Neural progenitor cell (in vitro differentiated cells): ENCODE data around the gene MED25. TPM values are rescaled to one million over a fixed set of nuclear protein-coding genes. Genes with fewer than 3 reads are reported as not detected.
A peak's percentile ranks its signal among the peaks of the same experiment; 100 is the strongest.

Source experiments
- DNase-seq: peaks from one replicate; pipeline ENCODE4 v3.0.0-alpha.2; 2016; ENCODE audit warnings: low spot score
- H2AFZ ChIP-seq: fragments of 200-600 bp; sonication (generic); replicated peaks from 2 replicates; pipeline ENCODE4 v1.6.1; 2016; ENCODE audit warnings: antibody characterized with exemption
- H3F3A ChIP-seq: fragments of 200-600 bp; sonication (generic); 2 replicates; pipeline ENCODE4 v1.6.1; 2016; ENCODE audit warnings: antibody characterized with exemption, low read depth
- H3K27ac ChIP-seq: fragments of 200-600 bp; sonication (generic); 2 replicates; pipeline ENCODE4 v1.5.1; 2016; ENCODE audit warnings: mild to moderate bottlenecking
- H3K27me3 ChIP-seq: fragments of 200-600 bp; sonication (generic); 2 replicates; pipeline ENCODE4 v1.6.1; 2016; ENCODE audit warnings: mild to moderate bottlenecking, moderate library complexity
- H3K36me3 ChIP-seq: fragments of 200-600 bp; sonication (generic); 2 replicates; pipeline ENCODE4 v1.5.1; 2016
- H3K4me1 ChIP-seq: fragments of 200-600 bp; sonication (generic); 2 replicates; pipeline ENCODE4 v1.6.1; 2016; ENCODE audit warnings: mixed run types
- H3K4me2 ChIP-seq: fragments of 200-600 bp; sonication (generic); 2 replicates; pipeline ENCODE4 v1.6.1; 2016
- H3K4me3 ChIP-seq: fragments of 200-600 bp; sonication (generic); 2 replicates; pipeline ENCODE4 v1.5.1; 2016
- H3K79me2 ChIP-seq: fragments of 200-600 bp; sonication (generic); 2 replicates; pipeline ENCODE4 v1.6.1; 2016; ENCODE audit warnings: low read depth
- H3K9ac ChIP-seq: fragments of 200-600 bp; sonication (generic); 2 replicates; pipeline ENCODE4 v1.6.1; 2016
- H3K9me3 ChIP-seq: fragments of 200-600 bp; sonication (generic); 2 replicates; pipeline ENCODE4 v1.5.1; 2016; ENCODE audit warnings: low read depth
- H4K20me1 ChIP-seq: fragments of 200-600 bp; sonication (generic); 2 replicates; pipeline ENCODE4 v1.6.1; 2016; ENCODE audit warnings: low read depth
- H3K27ac Mint-ChIP-seq: 3 replicates; pipeline ENCODE4 v1.8.0; 2021; ENCODE audit warnings: mixed read lengths
- H3K27me3 Mint-ChIP-seq: 2 replicates; pipeline ENCODE4 v1.8.0; 2022; ENCODE audit warnings: low read depth, mild to moderate bottlenecking, inconsistent platforms, moderate library complexity, mixed read lengths; ENCODE audit not compliant: insufficient read depth
- H3K36me3 Mint-ChIP-seq: 3 replicates; pipeline ENCODE4 v1.8.0; 2021; ENCODE audit warnings: mixed read lengths
- H3K4me1 Mint-ChIP-seq: 3 replicates; pipeline ENCODE4 v1.8.0; 2021; ENCODE audit warnings: mixed read lengths
- H3K4me3 Mint-ChIP-seq: 3 replicates; pipeline ENCODE4 v1.8.0; 2021; ENCODE audit warnings: mild to moderate bottlenecking, moderate library complexity, mixed read lengths
- H3K9me3 Mint-ChIP-seq: 3 replicates; pipeline ENCODE4 v1.8.0; 2020; ENCODE audit warnings: mixed read lengths
- CTCF ChIP-seq: fragments of 200-600 bp; sonication (generic); IDR thresholded peaks from 2 replicates; pipeline ENCODE4 v1.5.1; 2017; ENCODE audit warnings: antibody characterized with exemption, mild to moderate bottlenecking
- EZH2 ChIP-seq: fragments of 200-600 bp; sonication (generic); IDR thresholded peaks from 2 replicates; pipeline ENCODE4 v1.6.1; 2017; ENCODE audit warnings: antibody characterized with exemption, mild to moderate bottlenecking, moderate library complexity
- EZH2phosphoT487 ChIP-seq: fragments of 200-600 bp; sonication (generic); IDR thresholded peaks from 2 replicates; pipeline ENCODE4 v1.6.1; 2017; ENCODE audit warnings: antibody characterized with exemption
- total RNA-seq: library from RNA; depleted of rRNA; stranded (reverse); fragments of >200 nt; gene quantifications from 2 replicates; pipeline ENCODE4 v1.2.3, GENCODE V29; 2015; ENCODE audit warnings: low replicate concordance

MED25 gene
- total RNA-seq, 1 donor from 2014 or later = 44.9 TPM

GRCh38 chr19:49812997-49813861 lies 4.9 kb upstream of the MED25 start, which contains the start of gene FUZ:
Gene FUZ, minus strand, starts transcription at chr19:49813292. Its CDS starts 186 bp downstream, at chr19:49813106.
- peak within 1 kb of the TSS; percentile 71 for H3K4me3 ChIP-seq
- peaks cover 10% of the 10 kb centered on the region for H3K79me2 ChIP-seq
- DNase-seq = peak; percentile 99
- Mint-ChIP-seq H3K4me1 (peaks cover 46% of the 10 kb centered on the region), H3K27ac (peak within 1 kb of the TSS; percentile 100), H3K27me3 (peaks cover 16% of the 10 kb centered on the region), H3K9me3 (no peaks in the 10 kb centered on the region), H3K36me3 (no peaks in the 10 kb centered on the region), H3K4me3 (peak within 1 kb of the TSS; percentile 97)
- peaks cover 46% of the 10 kb centered on the region for H3F3A ChIP-seq
- peak within 1 kb of the TSS; percentile 64 for H3K9ac ChIP-seq
- TF ChIP-seq EZH2phosphoT487 (no peak), CTCF (peak; percentile 56), EZH2 (no peak)
- peak within 1 kb of the TSS; percentile 83 for H3K27ac ChIP-seq
- H3K27me3 ChIP-seq = no peaks in the 10 kb centered on the region
- H4K20me1 ChIP-seq = peaks cover 3% of the 10 kb centered on the region
- peaks cover 24% of the 10 kb centered on the region for H3K4me1 ChIP-seq
- peak within 1 kb of the TSS; percentile 98 for H2AFZ ChIP-seq
- no peaks in the 10 kb centered on the region for H3K9me3 ChIP-seq
- no peaks in the 10 kb centered on the region for H3K36me3 ChIP-seq
- peak within 1 kb of the TSS; percentile 93 for H3K4me2 ChIP-seq

- Mint-ChIP-seq H3K27ac (peak overlapping the region; percentile 100), H3K27me3 (peaks cover 16% of the 10 kb centered on the region)
- DNase-seq = no peak
Observed at GRCh38 chr19:49814010-49814409, 4.1 kb upstream of the MED25 start.

GRCh38 chr19:49816590-49816989 lies 1.5 kb upstream of the MED25 start:
- no peak overlapping the region for H3K9ac ChIP-seq
- H3K4me2 ChIP-seq = no peak overlapping the region
- H3K36me3 ChIP-seq = no peaks in the 10 kb centered on the region
- peaks cover 10% of the 10 kb centered on the region for H4K20me1 ChIP-seq
- no peak overlapping the region for H3K27ac ChIP-seq
- H3K9me3 Mint-ChIP-seq = no peaks in the 10 kb centered on the region
- no peak for TF ChIP-seq EZH2
- no peak for TF ChIP-seq CTCF
- no peak for TF ChIP-seq EZH2phosphoT487
- no peak overlapping the region for H3K4me3 ChIP-seq
- peaks cover 22% of the 10 kb centered on the region for H3K4me1 ChIP-seq
- peaks cover 8% of the 10 kb centered on the region for H3K36me3 Mint-ChIP-seq
- no peaks in the 10 kb centered on the region for H3K27me3 ChIP-seq
- no peak for DNase-seq
- H3K27me3 Mint-ChIP-seq = peaks cover 19% of the 10 kb centered on the region
- H3K27ac Mint-ChIP-seq = peak overlapping the region; percentile 42
- peaks cover 48% of the 10 kb centered on the region for H3K4me1 Mint-ChIP-seq
- peaks cover 35% of the 10 kb centered on the region for H3F3A ChIP-seq
- peak overlapping the region; percentile 73 for H3K4me3 Mint-ChIP-seq
- H3K9me3 ChIP-seq = no peaks in the 10 kb centered on the region
- H3K79me2 ChIP-seq = peaks cover 43% of the 10 kb centered on the region
- H2AFZ ChIP-seq = no peak overlapping the region

More at GRCh38 chr19:49814010-49814409, 4.1 kb upstream of the MED25 start:
- Histone ChIP-seq H3K4me1 (peaks cover 27% of the 10 kb centered on the region), H3K4me2 (peak overlapping the region; percentile 42), H3K27me3 (no peaks in the 10 kb centered on the region), H3K9ac (no peak overlapping the region), H3K4me3 (peak overlapping the region; percentile 20), H3K27ac (no peak overlapping the region), H4K20me1 (peaks cover 4% of the 10 kb centered on the region), H3F3A (peaks cover 42% of the 10 kb centered on the region), H3K9me3 (no peaks in the 10 kb centered on the region), H3K79me2 (peaks cover 18% of the 10 kb centered on the region), H3K36me3 (no peaks in the 10 kb centered on the region), H2AFZ (peak overlapping the region; percentile 56)
- TF ChIP-seq EZH2 (no peak), CTCF (no peak), EZH2phosphoT487 (no peak)
- Mint-ChIP-seq H3K4me1 (peaks cover 42% of the 10 kb centered on the region), H3K36me3 (no peaks in the 10 kb centered on the region), H3K4me3 (peak overlapping the region; percentile 97), H3K9me3 (no peaks in the 10 kb centered on the region)
